Lung (tissue), 12 donors: Measurements from ENCODE around the gene DTNB. TPM values are rescaled to one million over a fixed set of nuclear protein-coding genes. Genes with fewer than 3 reads are reported as not detected.

Source experiments
- ATAC-seq: fragments of 200-7000 bp; cut with Tn5 transposase; one replicate; pipeline ENCODE4 v1.9.1; 2020; ENCODE audit warnings: moderate number of reproducible peaks; ENCODE audit not compliant: insufficient read depth, low FRiP score
- DNase-seq, 3 donors: peaks; one replicate each; pipeline ENCODE4 v3.0.0-alpha.2; 2013 to 2017
- H3K27ac ChIP-seq, 2 donors: one replicate each; pipeline ENCODE4 v1.5.1; 2013; ENCODE audit warnings: mild to moderate bottlenecking in 2 of 2, moderate library complexity in 2 of 2, control low read depth in 1 of 2, inconsistent platforms in 1 of 2, low read depth in 1 of 2, low read length in 1 of 2
- H3K27me3 ChIP-seq, 3 donors: one replicate each; pipeline ENCODE4 v1.5.1; 2013; ENCODE audit warnings: low read length in 2 of 3; ENCODE audit not compliant: control insufficient read depth in 3 of 3, insufficient read depth in 3 of 3
- H3K36me3 ChIP-seq, 4 donors: one replicate each; pipeline ENCODE4 v1.5.1; 2013; ENCODE audit warnings: low read length in 4 of 4, mild to moderate bottlenecking in 1 of 4, moderate library complexity in 1 of 4; ENCODE audit not compliant: control insufficient read depth in 4 of 4, insufficient read depth in 4 of 4
- H3K4me1 ChIP-seq, 5 donors: one replicate each; pipeline ENCODE4 v1.5.1; 2013; ENCODE audit warnings: low read length in 5 of 5, mild to moderate bottlenecking in 2 of 5, moderate library complexity in 1 of 5; ENCODE audit not compliant: control insufficient read depth in 5 of 5, insufficient read depth in 5 of 5
- H3K4me3 ChIP-seq: one replicate; pipeline ENCODE4 v1.5.1; 2013; ENCODE audit warnings: mild to moderate bottlenecking, control low read depth, moderate library complexity
- H3K9ac ChIP-seq, 2 donors: one replicate each; pipeline ENCODE4 v1.5.1; 2013; ENCODE audit warnings: low read length in 2 of 2, control low read depth in 1 of 2; ENCODE audit not compliant: insufficient read depth in 1 of 2
- H3K9me3 ChIP-seq, 4 donors: one replicate each; pipeline ENCODE4 v1.5.1; 2013; ENCODE audit warnings: low read length in 3 of 4, mild to moderate bottlenecking in 1 of 4, moderate library complexity in 1 of 4; ENCODE audit not compliant: control insufficient read depth in 4 of 4, insufficient read depth in 3 of 4
- CTCF ChIP-seq: IDR thresholded peaks from 2 replicates; pipeline ENCODE4 v1.5.1; 2012; ENCODE audit warnings: mild to moderate bottlenecking; ENCODE audit errors: control extremely low read depth, extremely low read depth
- WGBS, 2 donors: extraction: QIAGEN DNeasy Blood & Tissue Kit; methylation state at CpG; one replicate each; pipeline ENCODE4 v1.1.7; 2013; 5-methylcytosine and 5-hydroxymethylcytosine counted together
- polyA plus RNA-seq, 2 donors: library from polyadenylated mRNA; stranded (reverse); fragments of 200-250 nt; gene quantifications; one replicate each; pipeline ENCODE4 v1.2.1, GENCODE V29; 2013
- total RNA-seq, 2 donors: library from RNA; depleted of rRNA in 1 of 2; stranded (reverse); fragments of >200 nt in 1 of 2; gene quantifications; one replicate each; pipeline ENCODE4 v1.2.1, GENCODE V29; 2014 to 2021
- donor health status: control.
- donor health status: control.
- donor health status: Bipolar disorder and iron deficiency.
- donor health status: healthy.
- donor health status: DM: yes; HTN: yes; CAD: no.

Gene DTNB
- total and polyA plus RNA-seq, 4 donors: 10.1 to 35.2 (median 20.4) TPM

DNA sequence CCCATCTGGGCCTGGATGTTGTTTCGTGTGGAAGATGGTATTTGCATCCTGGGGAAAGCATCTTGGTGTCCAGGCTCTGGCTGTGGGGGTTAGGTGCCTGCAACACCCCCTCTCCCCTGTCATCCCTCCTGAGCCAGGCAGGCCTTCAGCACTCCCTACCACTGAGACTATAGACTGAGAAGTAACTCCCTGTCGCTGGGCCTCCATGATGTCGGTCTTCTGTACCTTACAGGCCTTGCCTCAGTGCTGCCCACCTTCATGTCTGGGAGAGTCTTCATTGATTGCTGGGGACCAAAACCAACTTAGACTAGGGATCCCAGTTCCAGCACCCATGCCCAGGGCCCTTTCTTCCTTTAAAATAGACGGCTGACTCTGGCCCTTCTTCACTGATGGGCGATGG is 298.6 kb downstream of the DTNB start:
- ATAC-seq (no peak), DNase-seq (no peak)
- no peak overlapping the region for H3K27ac ChIP-seq
- H3K9me3 ChIP-seq: no peaks in the 10 kb centered on the region
- WGBS, 2 donors: 93 to 96% methylated on average over 5 of the region's 5 CpGs
- H3K9ac ChIP-seq: no peak overlapping the region
- H3K36me3 ChIP-seq: no peaks in the 10 kb centered on the region
- no peaks in the 10 kb centered on the region for H3K27me3 ChIP-seq
- no peak overlapping the region for H3K4me3 ChIP-seq
- peaks cover 0 to 21% (median 8%) of the 10 kb centered on the region in 5 donors for H3K4me1 ChIP-seq
- no peak for TF ChIP-seq CTCF

- no peak for DNase-seq
- no peak overlapping the region for H3K27ac ChIP-seq
- H3K4me3 ChIP-seq: no peak overlapping the region
- H3K4me1 ChIP-seq: peaks cover 0 to 21% (median 8%) of the 10 kb centered on the region in 5 donors
- no peaks in the 10 kb centered on the region for H3K36me3 ChIP-seq
- H3K27me3 ChIP-seq: no peaks in the 10 kb centered on the region
- no peak for TF ChIP-seq CTCF
- 92 to 98% methylated on average over 4 of the region's 4 CpGs for WGBS, 2 donors
- no peaks in the 10 kb centered on the region for H3K9me3 ChIP-seq
- ATAC-seq: no peak
- H3K9ac ChIP-seq: no peak overlapping the region
Measured at GRCh38 chr2:25374411-25374810, 299.0 kb downstream of the DTNB start.

DNA sequence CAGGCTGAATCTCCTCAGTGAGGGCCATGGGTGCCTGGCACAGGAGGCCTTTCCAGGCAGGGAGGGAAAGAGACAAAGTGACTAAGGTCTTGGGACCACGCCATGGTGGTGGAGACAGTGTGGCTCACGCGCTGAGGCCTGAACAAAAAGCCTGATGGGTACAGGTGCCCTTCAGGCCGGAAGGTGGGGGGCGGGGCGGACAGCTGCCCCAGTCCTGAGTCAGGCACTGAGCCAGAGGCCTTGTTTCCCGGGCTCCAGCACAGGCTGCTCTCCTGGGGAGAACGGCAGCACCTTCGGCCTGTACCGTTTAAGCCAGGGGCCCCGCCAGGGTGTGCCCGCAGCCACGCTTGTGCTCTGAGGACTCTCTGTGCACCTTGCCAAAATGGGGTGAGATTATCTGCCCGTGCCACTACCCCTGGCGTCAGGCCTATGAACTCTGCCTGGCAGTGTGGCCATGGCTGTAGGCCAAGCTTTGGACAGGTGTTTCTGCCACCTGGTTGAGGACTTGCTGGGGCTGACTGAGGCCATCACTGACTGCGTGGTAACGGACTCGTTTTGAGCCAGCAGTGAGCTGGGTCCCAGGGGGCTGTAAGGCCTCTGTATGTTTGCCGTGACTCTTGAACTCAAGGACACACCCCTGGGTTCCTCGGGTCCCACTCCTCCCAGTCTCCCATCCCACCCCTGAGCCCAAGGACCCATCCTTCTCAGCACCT is 300.0 kb downstream of the DTNB start:
- Histone ChIP-seq H3K9me3 (no peaks in the 10 kb centered on the region), H3K9ac (no peak overlapping the region), H3K36me3 (no peaks in the 10 kb centered on the region), H3K4me1 (peaks cover 0 to 21% (median 8%) of the 10 kb centered on the region in 5 donors), H3K27ac (no peak overlapping the region), H3K4me3 (no peak overlapping the region), H3K27me3 (no peaks in the 10 kb centered on the region)
- 78 to 91% methylated on average over 20 of the region's 20 CpGs for WGBS, 2 donors
- no peak for DNase-seq
- ATAC-seq: no peak
- TF ChIP-seq CTCF: no peak
